Body of pancreas (tissue), 4 donors: ENCODE data around the gene RNF113B. TPM values are rescaled to one million over a fixed set of nuclear protein-coding genes. Genes with fewer than 3 reads are reported as not detected.

Experiments
- ATAC-seq: fragments of 150-250 bp; one replicate; pipeline ENCODE4 v1.9.1; 2016
- DNase-seq, 4 donors: peaks; one replicate each; pipeline ENCODE4 v3.0.0-alpha.2; 2019
- H3K27ac ChIP-seq, 4 donors: fragments of 200-600 bp; sonication (generic); 1 replicate in 3 of 4; 2 replicates in 1 of 4; pipeline versions ENCODE4 v1.5.1 to v1.6.1; 2016 to 2019; ENCODE audit warnings: mild to moderate bottlenecking in 1 of 4, mixed read lengths in 1 of 4, moderate library complexity in 1 of 4
- H3K27me3 ChIP-seq, 2 donors: fragments of 200-600 bp; sonication (generic); one replicate each; pipeline ENCODE4 v1.6.0; 2016; ENCODE audit warnings: mild to moderate bottlenecking in 1 of 2
- H3K36me3 ChIP-seq, 2 donors: fragments of 200-600 bp; sonication (generic); replicated peaks in 1 of 2; 2 replicates each; pipeline ENCODE4 v1.5.1; 2016; ENCODE audit warnings: low read depth in 2 of 2; ENCODE audit not compliant: insufficient read depth in 1 of 2
- H3K4me1 ChIP-seq: fragments of 200-600 bp; sonication (generic); one replicate; pipeline ENCODE4 v1.6.0; 2016
- H3K4me3 ChIP-seq, 2 donors: fragments of 200-600 bp; sonication (generic); 1 replicate in 1 of 2; 2 replicates in 1 of 2; pipeline ENCODE4 v1.5.1; 2016 to 2019
- H3K9me3 ChIP-seq, 3 donors: fragments of 200-600 bp; sonication (generic); 1 replicate in 2 of 3; 2 replicates in 1 of 3; pipeline ENCODE4 v1.5.1; 2016
- POLR2A ChIP-seq, 3 donors: fragments of 450-650 bp; IDR thresholded peaks; one replicate each; pipeline ENCODE4 v1.6.1; 2016; ENCODE audit warnings: antibody characterized with exemption in 3 of 3, mild to moderate bottlenecking in 2 of 3
- WGBS, 2 donors: methylation state at CpG; one replicate each; pipeline ENCODE4 v1.1.5; 2017; 5-methylcytosine and 5-hydroxymethylcytosine counted together
- intact Hi-C: fragments of 100-400 bp; cut with DNase I; formaldehyde crosslinking; loops from one replicate; pipeline ENCODE4 v1.15.1; 2023
- total RNA-seq, 2 donors: library from RNA; depleted of rRNA; stranded (reverse); fragments of >200 nt; gene quantifications; one replicate each; pipeline ENCODE4 v1.1.0, GENCODE V29; 2016
- TF ChIP-seq, protein P1 (sequence below), 7 experiments: fragments of 450-650 bp in 4 of 7; fragments of 200-600 bp in 3 of 7; sonication (generic) in 3 of 7; IDR thresholded peaks; one replicate each; pipeline ENCODE4 v1.5.1; 2016 to 2019; ENCODE audit warnings: antibody characterized with exemption in 7 of 7

RNF113B gene
- total RNA-seq, 2 donors from 2014 or later = not detected

GRCh38 chr13:98158172-98158899, 18.7 kb downstream of the RNF113B start:
- Histone ChIP-seq H3K9me3 (no peaks in the 10 kb centered on the region), H3K4me1 (peaks cover 24% of the 10 kb centered on the region), H3K36me3 (no peaks in the 10 kb centered on the region), H3K27ac (no peak overlapping the region), H3K27me3 (no peaks in the 10 kb centered on the region), H3K4me3 (no peak overlapping the region)
- no peak for ATAC-seq
- DNase-seq = peak in 1 of 4 donors; percentile 60
- no peak for TF ChIP-seq POLR2A (IDR thresholded peaks at IDR 0.05)
- TF ChIP-seq, protein P1, sequence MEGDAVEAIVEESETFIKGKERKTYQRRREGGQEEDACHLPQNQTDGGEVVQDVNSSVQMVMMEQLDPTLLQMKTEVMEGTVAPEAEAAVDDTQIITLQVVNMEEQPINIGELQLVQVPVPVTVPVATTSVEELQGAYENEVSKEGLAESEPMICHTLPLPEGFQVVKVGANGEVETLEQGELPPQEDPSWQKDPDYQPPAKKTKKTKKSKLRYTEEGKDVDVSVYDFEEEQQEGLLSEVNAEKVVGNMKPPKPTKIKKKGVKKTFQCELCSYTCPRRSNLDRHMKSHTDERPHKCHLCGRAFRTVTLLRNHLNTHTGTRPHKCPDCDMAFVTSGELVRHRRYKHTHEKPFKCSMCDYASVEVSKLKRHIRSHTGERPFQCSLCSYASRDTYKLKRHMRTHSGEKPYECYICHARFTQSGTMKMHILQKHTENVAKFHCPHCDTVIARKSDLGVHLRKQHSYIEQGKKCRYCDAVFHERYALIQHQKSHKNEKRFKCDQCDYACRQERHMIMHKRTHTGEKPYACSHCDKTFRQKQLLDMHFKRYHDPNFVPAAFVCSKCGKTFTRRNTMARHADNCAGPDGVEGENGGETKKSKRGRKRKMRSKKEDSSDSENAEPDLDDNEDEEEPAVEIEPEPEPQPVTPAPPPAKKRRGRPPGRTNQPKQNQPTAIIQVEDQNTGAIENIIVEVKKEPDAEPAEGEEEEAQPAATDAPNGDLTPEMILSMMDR (IDR thresholded peaks at IDR 0.05) = no peak
- intact Hi-C loops = no loop called here
- 79% methylated on average over 5 of the region's 5 CpGs for WGBS, 2 donors

DNA sequence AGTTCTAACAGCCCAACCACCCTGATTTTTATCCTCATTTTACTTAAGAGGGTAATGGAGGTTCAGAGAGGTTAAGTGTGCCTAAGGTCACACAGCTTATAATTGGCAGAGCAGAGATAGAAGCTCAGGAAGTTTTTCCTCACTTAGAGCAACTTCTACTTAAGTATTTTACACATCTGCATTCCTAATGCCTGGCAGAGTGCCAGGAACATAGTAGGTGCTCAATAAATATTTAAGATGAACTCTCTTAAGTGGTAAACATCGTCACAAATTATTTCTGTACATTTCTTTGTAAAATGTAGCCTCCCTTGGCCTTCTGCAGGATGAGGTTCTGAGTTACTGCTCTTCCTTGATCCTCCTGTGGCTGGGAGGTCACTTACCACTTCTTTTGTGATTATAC, 19.5 kb downstream of the RNF113B start:
- intact Hi-C loops = no loop called here
- Histone ChIP-seq H3K9me3 (no peaks in the 10 kb centered on the region), H3K27ac (no peak overlapping the region), H3K4me3 (no peak overlapping the region), H3K27me3 (no peaks in the 10 kb centered on the region), H3K36me3 (no peaks in the 10 kb centered on the region), H3K4me1 (peaks cover 24% of the 10 kb centered on the region)
- DNase-seq (no peak), ATAC-seq (no peak)
- TF ChIP-seq POLR2A (IDR thresholded peaks at IDR 0.05) = no peak
- TF ChIP-seq, protein P1 (IDR thresholded peaks at IDR 0.05) = no peak
- 92% methylated on average over 1 of the region's 1 CpG for WGBS, 2 donors

GRCh38 chr13:98157188-98157587, 19.9 kb downstream of the RNF113B start:
- intact Hi-C loops = no loop called here

DNA sequence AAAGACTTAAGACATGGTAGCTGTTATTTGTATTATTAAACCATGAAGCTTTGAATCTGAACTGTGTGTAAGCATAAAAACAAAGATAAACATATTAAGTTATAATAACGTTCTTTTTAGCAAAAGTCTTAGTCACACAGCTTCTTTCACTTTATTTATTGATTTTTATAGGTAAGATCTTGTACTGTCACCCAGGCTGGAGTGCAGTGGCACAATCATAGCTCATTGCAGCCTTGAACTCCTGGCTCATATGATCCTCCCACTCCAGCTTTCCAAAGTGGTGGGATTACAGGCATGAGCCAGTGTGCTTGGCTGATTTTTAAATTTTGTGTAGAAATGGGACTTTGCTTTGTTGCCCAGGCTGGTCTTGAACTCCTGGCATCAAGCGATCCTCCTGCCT, 20.8 kb downstream of the RNF113B start:
- DNase-seq (no peak), ATAC-seq (no peak)
- Histone ChIP-seq H3K36me3 (no peaks in the 10 kb centered on the region), H3K4me3 (no peak overlapping the region), H3K27me3 (no peaks in the 10 kb centered on the region), H3K4me1 (peaks cover 24% of the 10 kb centered on the region), H3K27ac (no peak overlapping the region), H3K9me3 (no peaks in the 10 kb centered on the region)
- 53 to 59% methylated on average over 2 of the region's 2 CpGs for WGBS, 2 donors
- TF ChIP-seq, protein P1 (IDR thresholded peaks at IDR 0.05) = no peak
- TF ChIP-seq POLR2A (IDR thresholded peaks at IDR 0.05) = no peak
- intact Hi-C loops = no loop called here

More at GRCh38 chr13:98157188-98157587, 19.9 kb downstream of the RNF113B start:
- ATAC-seq (no peak), DNase-seq (no peak)
- H3K9me3 ChIP-seq = no peaks in the 10 kb centered on the region
- TF ChIP-seq, protein P1 (IDR thresholded peaks at IDR 0.05) = no peak
- TF ChIP-seq POLR2A (IDR thresholded peaks at IDR 0.05) = no peak
- H3K4me1 ChIP-seq = peaks cover 24% of the 10 kb centered on the region
- H3K27ac ChIP-seq = no peak overlapping the region
- no peaks in the 10 kb centered on the region for H3K36me3 ChIP-seq
- 85% methylated on average over 7 of the region's 7 CpGs for WGBS, 2 donors
- no peaks in the 10 kb centered on the region for H3K27me3 ChIP-seq
- H3K4me3 ChIP-seq = no peak overlapping the region
